HL-60 (cell line): Measurements from ENCODE around the gene FASTK.

ENCODE experiments used
- POLR2AphosphoS5 ChIP-seq: IDR thresholded peaks from 2 replicates; pipeline ENCODE4 v1.6.1; 2012; ENCODE audit warnings: low read depth
- TF ChIP-seq, protein P1 (sequence below): IDR thresholded peaks from one replicate; pipeline ENCODE4 v1.5.1; 2011; ENCODE audit warnings: low read length, control low read depth, inconsistent platforms; ENCODE audit not compliant: insufficient read depth

DNA sequence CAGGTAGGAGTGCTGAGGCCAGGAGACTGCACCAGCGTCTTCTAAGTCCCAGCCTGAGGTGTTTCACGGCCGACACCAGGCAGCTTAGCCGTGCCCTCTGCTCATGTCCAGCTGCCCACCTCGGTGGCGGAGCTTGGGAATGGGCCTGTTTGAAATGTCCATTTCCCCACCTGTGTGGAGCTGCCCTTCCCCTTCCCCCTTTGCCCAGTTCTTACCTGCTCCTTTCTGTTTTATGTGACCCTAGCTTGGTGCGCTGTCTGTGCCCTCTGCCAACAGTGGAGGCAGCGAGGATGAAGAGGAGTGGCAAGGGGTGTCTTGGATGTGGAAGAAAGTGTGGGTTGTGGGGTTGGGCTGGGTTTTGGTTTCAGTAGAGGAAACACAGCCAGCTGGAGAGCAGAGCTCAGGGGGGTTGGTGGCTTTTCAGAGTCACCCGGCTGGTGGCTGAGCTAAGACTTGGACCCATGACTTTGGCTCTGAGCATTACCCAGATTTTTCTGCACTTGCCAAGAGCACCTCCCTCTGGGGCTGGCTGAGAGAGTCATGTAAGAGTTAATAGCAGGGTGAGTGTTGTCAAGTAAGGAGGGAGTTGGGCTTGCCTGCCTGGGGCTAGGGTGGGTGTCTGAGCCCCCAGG, 49.5 kb upstream of the FASTK start:
- TF ChIP-seq, protein P1, sequence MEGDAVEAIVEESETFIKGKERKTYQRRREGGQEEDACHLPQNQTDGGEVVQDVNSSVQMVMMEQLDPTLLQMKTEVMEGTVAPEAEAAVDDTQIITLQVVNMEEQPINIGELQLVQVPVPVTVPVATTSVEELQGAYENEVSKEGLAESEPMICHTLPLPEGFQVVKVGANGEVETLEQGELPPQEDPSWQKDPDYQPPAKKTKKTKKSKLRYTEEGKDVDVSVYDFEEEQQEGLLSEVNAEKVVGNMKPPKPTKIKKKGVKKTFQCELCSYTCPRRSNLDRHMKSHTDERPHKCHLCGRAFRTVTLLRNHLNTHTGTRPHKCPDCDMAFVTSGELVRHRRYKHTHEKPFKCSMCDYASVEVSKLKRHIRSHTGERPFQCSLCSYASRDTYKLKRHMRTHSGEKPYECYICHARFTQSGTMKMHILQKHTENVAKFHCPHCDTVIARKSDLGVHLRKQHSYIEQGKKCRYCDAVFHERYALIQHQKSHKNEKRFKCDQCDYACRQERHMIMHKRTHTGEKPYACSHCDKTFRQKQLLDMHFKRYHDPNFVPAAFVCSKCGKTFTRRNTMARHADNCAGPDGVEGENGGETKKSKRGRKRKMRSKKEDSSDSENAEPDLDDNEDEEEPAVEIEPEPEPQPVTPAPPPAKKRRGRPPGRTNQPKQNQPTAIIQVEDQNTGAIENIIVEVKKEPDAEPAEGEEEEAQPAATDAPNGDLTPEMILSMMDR: no peak
- TF ChIP-seq POLR2AphosphoS5: no peak
